Activated T-cell treated with anti-CD3 and anti-CD28 coated beads, Interleukin-2, amount 50 U/mL, for 1 hour (primary cell): ENCODE data around the gene MNAT1.
"Not testable (repeated sequence)": the region's sequence is repeated elsewhere in the genome, so short reads cannot be mapped to it uniquely, and the experiment has no call there.

ENCODE experiments used
- DNase-seq: peaks from one replicate; pipeline ENCODE4 v3.0.0-alpha.2; 2020

The MNAT1 gene

GRCh38 chr14:60744566-60744965, 10.0 kb downstream of the MNAT1 start:
- no peak for DNase-seq

DNA sequence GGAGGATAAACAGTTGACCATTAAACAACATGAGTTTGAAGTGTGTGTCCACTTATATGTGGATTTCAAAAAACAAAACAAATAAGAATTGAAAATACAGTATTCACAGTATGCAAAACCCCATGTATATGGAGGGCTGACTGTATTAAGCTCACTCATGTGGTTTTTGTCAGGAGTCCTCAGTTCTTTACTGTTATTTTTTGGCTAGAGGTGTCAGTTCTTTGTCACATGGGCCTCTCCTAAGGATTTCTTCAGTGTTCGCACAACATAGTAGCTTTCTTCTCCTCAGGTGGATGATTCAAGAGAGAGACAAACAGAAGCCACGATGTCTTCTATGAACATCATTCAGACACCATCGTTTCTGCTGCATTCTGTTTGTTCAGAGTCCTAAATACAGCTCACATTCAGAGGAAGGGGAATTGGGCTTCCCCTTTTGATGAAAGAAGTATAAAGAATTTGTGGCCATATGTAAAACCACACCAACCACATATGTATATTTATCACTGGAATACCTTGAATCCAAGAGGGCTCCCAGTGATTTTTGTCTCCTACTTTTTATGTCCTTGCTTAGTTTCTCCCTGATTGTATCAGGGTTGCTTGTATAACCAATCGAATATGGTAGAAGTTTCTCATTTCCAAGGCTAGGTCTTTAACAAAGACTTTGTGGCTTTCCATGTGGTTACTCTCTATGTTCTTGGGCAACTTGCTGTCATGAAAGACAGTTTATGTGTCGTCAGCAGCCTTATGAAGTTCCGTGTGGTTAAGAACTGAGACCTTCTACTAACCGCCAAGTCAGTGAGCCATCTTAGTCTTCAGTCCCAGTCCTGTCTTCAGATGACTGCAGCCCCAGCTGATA, 18.9 kb downstream of the MNAT1 start:
- peak; percentile 22 for DNase-seq

- no peak for DNase-seq
Measured at GRCh38 chr14:60756847-60757246, 22.3 kb downstream of the MNAT1 start.

DNA sequence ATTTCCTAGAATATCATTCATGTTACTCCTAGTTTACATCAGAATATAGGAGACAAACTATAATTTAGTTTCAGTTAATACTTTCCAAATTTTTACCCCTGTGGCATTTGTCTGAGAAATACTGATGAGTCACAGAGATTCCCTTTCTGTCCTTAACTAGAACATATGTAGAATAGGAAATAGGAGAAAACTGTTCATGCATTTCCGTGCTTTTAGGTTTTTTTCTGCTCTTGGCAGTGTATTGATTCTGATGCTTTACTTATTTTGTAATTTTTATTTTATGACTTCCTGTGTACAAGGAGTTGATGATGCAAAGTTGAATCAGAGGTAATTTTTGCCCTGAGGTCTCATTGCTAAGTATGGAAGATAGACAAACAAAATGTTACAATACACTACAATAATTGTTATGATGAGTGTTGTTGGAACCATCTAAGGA, 23.0 kb downstream of the MNAT1 start:
- no peak for DNase-seq

DNA sequence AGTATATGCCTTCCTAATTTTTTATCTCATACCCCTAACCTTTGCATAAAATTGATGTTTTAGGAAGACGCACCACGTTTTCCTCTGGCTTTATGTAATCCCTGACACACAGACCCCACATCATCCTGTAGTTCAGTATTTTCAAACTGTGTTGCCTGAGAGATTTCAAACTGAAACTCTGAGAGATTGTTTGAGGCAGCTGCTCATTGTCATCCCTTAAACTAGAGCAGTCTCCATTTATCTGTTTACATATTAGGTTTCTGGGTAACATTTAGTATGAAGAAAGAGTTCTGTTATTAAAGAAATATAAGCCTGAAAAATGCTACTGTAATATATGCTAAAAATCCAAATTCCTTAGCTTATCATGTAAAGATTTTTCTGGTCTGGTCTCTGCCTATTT, 24.3 kb downstream of the MNAT1 start:
- DNase-seq: no peak

GRCh38 chr14:60760209-60760608, 25.6 kb downstream of the MNAT1 start:
- no peak for DNase-seq

DNA sequence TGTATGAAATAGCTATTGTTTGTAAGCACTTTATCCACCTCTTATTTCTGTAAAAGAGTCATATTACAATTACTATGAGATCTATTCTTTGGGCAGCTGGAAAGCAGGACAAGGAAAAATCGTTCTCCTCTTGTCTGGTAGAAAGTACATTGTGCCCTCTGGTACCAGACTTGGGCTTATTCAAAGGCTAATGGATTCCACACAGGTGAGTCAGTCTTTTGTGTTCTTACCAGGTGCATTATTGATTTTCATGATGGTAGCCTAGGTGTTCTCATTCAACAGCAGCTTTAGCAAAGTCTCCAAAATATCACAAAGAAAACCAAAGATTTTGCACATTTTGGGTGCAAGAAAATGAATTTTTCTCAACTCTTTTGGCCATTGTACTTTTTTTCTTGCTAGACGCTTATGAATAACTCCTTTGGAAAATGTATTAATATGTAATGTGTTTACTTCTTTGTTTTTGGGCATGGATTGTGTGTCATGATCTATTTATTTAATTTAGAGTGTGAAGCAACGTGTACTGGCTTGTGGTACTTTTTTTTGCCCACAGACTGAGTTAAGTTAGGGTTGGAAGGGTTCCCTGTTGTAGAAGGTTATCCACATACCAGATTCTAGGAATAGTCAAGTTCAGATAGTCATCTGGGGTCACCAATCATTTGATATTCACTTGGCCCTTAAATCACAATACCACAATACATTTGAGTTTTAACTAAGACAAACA, 26.2 kb downstream of the MNAT1 start:
- DNase-seq: no peak

GRCh38 chr14:60768602-60769001, 34.0 kb downstream of the MNAT1 start:
- DNase-seq: no peak

DNA sequence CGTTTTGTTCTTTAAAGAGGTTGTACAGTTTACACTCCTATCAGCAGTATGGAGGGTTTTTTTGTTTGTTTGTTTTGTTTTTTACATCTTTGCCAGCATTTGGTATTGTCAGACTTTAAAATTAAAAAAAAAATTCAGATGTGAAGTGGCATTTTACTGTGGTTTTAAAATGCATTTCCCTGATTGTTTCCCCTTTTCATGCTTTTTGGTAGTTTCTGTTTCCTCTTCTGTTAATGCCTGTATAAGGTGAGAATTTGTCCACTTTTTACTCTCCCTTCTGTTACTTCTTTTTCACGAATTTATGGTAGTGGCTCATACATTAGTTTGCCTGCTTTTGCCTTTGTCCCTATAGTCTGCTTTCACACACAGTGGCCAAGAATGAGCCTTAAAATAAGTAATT, 36.6 kb downstream of the MNAT1 start:
- no peak for DNase-seq

DNA sequence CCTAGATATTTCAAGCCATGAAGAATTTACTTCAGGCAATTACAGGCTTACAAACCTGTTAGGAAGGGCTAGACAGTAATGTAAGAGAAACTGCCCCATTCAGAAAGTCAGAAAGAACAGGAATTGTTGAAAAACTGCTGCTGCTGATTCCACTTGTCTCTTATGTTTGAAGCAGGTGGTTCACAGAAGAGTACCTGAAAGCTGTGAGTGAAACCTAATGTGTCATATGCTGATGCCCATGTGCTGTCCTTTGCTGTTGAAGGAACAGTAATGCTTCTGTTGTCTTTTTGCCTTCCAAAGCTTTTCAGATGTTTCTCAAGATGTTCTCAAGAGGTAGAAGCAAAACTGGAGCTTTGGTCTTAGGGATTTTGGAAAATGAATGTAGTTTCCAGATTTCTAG, 39.0 kb downstream of the MNAT1 start:
- no peak for DNase-seq

DNA sequence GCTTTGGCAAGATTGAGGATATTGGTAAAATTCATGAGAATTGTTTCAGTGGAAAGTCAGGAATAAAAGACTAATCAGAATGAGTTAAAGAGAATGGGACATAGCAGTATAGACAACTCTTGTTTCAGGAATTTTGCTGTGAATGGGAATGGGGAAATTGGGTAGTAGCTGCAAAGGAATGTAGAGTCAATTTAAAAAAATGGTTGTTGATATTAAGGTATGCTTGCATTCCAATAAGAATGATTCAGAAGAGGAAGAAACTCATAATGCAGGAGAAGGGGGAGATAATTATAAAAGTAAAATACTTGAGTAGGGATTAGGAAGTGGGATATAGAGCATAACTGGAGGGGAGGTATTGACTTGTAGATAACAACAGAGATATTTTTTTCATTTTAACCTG, 40.7 kb downstream of the MNAT1 start:
- no peak for DNase-seq

- DNase-seq: no peak
Measured at GRCh38 chr14:60777856-60778578, 43.5 kb downstream of the MNAT1 start.

GRCh38 chr14:60779745-60780514, 45.4 kb downstream of the MNAT1 start:
- not testable (repeated sequence) for DNase-seq

DNA sequence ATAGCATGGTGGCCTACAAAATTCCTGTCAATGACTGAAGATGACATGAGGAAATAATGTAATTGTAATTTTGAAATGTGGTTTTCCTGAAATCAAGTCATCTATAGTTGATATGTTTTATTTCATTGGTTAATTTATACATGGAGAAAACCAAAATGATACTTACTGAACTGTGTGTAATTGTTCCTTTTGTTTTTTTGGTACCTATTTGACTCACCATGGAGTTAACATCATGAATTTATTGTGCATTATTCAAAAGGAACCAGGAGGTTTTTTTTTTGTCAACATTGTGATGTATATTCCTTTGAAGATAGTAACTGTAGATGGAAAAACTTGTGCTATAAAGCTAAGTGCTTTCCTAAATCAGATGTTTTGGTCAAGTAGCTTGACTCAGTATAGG, 46.0 kb downstream of the MNAT1 start:
- not testable (repeated sequence) for DNase-seq

GRCh38 chr14:60786905-60787304, 52.3 kb downstream of the MNAT1 start:
- no peak for DNase-seq

GRCh38 chr14:60789656-60790055, 55.1 kb downstream of the MNAT1 start:
- DNase-seq: no peak

DNA sequence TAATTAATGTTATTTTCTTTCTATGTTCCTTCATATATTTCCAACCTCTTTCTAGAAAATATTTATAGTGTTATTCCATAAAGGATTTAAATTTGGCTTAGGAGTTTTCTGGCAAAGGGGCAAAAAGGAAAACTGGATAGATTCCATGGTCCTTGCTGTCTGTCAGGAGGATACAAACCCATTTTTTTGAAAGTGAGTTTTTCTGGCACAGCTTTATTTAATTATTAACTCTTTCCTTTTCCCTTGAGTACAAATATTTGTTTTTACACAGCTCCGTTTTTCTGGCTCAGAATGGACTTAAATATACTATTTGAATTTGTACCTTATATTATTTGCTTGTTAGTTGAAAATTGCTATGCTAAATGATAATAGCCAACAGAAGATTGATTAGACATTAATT, 56.3 kb downstream of the MNAT1 start:
- DNase-seq: no peak

DNA sequence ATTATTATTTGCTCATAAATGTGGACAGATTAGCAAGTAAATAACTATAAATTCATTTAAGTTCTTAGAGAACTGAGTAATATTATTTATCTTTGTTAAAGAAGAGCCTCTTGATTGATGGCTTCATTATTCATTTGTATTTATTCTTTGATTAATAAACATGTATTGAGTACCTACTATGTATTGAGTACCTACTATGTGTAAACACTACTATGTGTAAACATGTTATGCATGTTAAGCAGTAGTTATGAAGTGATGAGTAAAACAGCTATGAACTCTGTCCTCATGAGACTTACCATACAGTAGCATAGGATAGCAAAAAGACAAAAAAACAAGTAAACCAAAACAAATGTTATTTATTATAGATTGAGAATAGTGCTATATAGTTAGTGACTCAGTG, 61.9 kb downstream of the MNAT1 start:
- DNase-seq: no peak

DNA sequence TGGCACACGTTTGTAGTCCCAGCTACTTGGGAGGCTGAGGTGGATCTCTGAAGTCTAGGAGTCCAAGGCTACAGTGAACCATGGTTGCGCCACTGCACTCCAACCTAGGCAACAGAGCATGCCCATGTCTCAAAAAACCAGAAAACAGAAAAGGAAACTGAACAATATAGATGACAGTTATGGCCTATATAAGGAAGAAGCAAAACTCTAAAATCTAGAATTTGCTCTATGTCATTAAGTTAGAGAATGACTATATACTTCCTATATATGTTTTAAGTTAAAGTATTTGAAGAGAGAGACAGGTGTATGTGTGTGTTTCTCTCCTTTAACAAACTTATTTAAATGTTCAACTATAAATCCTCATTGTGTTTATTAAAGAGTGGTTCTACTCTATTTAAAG, 65.8 kb downstream of the MNAT1 start:
- no peak for DNase-seq

- no peak for DNase-seq
Measured at GRCh38 chr14:60803871-60804270, 69.3 kb downstream of the MNAT1 start.

DNA sequence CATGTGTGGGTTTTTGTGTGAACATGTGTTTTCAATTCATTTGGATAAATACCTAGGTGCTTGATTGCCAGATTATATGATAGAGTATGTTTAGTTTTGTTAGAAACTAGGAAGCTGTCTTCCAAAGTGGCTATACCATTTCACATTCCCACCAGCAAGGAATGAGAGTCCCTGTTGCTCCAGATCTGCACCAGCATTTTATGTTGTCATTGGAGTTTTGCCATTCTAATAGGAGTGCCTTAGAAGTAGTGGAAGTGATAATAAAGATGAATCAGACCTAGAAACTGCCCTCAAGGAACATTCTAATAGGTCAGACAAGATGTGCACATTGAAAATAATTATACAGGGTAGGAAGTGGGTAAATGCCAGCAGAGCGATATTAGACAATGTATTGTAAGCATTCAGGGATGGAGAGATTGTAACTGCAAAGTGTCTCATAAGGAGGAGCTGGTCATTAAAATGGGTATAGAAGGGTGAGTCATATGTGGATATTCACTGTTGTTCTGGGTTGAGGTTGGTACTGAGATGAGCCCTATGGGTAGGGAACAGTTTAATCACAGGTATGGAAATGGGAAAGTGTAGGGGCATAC, 71.4 kb downstream of the MNAT1 start:
- DNase-seq: no peak

DNA sequence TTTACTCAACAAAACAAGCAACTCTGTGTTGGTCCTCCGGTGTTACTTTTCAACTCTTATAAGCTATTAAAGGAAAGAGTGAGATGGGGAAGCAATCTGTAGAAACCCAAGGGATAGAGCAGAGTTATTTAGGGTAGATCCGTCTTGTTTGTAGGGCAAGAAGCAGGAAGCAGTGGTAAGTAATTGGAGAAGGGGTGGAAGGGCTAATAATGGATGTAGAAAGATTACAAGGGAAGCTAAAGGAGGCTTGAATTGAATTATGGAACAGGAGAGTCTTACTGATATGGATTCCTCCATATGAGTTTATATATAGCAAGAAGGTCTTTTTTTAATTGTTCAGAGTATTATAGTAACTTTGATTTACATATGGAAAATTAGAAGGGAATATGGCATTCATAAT, 72.7 kb downstream of the MNAT1 start:
- DNase-seq: no peak

- no peak for DNase-seq
Measured at GRCh38 chr14:60807971-60808370, 73.4 kb downstream of the MNAT1 start.
